Measurements from ENCODE around the gene TCF7.

The TCF7 gene

DNA sequence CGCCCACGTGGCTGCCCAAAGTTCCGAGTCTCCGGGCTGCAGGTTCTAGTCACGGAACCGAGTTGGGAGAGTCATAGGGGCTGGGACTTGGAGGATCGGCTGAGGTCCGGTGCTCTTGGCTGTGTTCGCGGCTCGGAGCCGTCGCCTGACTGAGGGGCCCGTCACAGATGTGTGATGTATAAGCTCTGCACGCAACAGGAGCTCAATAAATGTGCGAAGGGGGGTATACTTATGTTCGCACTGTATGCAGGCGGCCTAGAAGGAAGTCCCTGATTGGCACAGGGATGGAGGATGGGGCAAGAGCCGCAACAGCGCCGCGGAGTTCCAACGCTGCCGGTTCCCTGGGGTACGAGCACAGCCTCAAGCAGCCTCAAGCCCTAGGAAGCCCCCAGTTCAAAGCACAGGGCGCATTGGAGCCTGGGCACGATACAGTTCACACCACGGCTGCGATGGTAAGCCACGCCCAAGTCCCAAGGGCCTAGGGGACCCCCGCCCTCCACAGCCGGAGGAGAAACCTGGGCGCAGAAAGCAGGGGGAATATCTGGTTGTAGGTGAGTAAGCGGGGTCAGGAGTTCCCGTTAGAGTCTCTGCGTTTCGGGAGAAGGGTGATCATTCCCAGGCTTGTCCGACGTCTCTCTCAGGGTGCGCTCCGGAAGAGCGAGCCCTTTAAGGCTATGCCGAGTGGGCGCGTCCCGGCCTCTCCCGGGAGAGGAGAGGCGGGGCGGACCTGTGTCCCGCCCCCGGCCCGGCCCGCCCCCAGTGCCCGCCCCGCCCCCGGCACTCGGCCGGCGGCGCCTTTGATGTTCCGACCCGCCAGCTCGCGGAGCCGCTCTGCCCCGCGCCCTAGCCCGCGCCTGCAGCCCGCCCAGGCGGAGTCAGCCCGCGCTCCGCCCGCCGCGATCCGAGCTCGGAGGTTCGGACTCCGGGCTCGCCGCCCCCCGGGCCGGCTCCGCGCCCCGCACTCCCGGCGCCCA lies at the start of gene TCF7:
Gene TCF7, plus strand, starts transcription at position 780 of the 974 bp plus-strand sequence. CDS start 226 bp downstream, outside the sequence.
- peak; percentile 97 for DNase-seq (ENCODE audit: low spot score)

DNA sequence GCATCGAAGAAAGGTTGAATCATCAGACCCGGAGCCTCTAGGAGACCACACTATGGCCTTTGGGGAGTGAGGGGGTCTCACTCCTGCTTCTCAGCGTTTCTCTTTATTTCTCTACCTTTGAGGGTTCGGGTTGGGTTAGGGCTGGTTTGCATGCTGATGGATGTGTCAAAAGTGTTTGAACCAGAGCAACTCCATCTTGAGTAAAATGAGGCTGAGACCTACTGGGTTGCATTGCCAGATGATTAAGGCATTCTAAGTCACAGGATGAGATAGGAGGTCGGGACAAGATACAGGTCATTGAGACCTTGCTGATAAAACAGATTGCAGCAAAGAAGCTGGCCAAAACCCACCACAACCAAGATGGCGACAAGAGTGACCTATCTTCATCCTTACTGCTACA lies 44.9 kb upstream of the TCF7 start:
- DNase-seq (ENCODE audit: low spot score): no peak

DNA sequence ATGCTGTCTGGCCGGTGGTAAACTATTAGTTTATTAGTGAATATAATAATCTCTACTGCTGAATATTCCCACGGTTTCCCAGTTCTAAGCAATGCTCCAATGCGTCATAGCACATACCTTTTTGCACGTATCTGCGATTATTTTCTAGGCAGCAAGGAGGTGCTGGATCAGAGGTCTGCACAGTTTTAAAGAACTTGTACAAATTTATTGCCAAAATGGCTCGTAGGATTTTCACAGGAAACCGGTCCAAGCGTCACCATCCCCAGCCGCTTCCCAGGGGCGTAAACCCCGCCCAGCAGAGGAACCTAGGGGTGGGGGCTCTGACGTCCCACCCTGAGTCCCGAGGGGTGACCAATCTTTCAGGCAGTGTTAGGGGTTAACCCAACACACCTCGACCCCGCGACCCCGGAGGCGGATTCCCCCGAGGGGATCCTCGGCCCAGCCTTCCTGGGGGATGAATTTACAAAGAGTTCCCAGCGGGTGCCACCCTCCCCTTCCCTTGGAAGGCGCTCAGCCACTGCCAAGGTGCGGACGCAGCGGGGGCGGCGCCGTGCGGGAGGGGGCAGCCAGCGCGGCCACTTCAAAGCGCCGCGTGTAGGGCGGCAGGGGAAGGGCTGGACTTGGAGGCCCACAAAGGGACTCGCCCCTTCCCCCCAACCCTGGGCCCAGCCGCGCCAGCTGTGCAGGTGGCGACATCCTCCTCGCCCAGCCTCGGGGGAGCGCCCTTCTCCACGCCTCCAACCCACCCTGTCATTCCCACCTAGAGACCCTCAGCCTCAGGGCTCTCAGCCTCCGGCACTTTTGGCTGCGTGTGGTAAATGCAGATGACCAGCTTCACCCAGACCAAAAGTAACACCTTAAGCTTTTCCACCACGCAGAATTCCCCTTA lies 43.5 kb upstream of the TCF7 start:
- DNase-seq (ENCODE audit: low spot score): peak; percentile 41

- DNase-seq (ENCODE audit: low spot score): no peak
These were observed 42.8 kb upstream of the TCF7 start for GRCh38 chr5:134071614-134072207.

DNA sequence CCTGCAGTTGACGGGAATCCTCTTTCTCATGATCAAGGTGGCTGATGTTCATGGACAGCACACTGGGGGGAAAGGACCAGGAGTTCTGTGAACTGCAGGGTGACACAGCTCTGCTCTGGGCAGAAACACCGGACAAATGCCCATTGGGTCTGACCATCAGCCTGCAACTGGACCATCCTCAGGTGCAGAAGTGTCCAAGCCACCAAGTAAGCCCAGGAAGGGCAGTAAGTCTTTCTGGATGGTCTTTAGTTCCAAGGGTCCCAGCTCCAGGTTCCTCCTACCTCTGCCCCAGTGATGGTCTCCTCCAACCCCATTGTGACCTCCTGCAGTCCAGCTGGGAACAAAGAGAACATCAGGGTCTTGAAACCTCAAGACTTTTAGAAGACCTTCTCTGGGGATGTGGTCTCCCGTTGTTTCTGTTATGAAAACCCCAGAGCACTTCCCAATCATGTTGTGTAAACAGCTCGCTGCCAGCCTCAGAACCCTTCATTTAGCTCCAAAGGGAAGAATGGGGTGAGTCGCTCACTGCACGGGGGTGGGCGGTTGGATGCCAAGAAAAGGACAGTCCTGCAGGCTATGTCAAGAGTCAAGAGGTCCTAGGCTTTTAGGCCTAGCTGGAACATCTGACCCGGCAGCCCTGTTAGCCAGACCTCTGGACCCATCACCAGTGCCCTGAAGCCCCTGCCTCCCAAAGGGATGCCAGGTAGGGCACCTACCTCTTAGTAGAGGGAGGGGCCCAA lies 41.8 kb upstream of the TCF7 start:
- no peak for DNase-seq (ENCODE audit: low spot score)

DNA sequence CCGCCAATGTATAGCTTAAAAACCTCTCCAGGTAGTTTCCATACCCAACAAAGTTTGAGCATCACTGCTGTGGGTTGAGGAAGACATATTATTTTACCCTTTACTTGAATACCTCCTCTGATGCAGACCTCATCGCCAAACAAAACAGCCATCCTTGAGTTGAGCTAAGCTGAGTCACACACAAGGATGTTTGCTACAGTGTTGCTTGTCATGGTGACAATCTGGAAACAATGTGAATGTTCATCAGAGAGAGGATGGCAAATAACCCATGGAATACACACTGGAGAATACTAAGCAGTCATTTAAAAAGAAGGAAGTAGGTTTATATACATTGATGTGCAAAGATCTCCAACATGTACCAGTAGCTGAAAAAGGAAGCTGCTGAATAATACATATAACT lies 41.1 kb upstream of the TCF7 start:
- peak; percentile 47 for DNase-seq (ENCODE audit: low spot score)

- DNase-seq (ENCODE audit: low spot score): no peak
These were observed 39.4 kb upstream of the TCF7 start for GRCh38 chr5:134075102-134075501.

GRCh38 chr5:134077926-134078580 lies 36.4 kb upstream of the TCF7 start:
- no peak for DNase-seq (ENCODE audit: low spot score)

- DNase-seq (ENCODE audit: low spot score): no peak
These were observed 34.5 kb upstream of the TCF7 start for GRCh38 chr5:134079748-134080581.

DNA sequence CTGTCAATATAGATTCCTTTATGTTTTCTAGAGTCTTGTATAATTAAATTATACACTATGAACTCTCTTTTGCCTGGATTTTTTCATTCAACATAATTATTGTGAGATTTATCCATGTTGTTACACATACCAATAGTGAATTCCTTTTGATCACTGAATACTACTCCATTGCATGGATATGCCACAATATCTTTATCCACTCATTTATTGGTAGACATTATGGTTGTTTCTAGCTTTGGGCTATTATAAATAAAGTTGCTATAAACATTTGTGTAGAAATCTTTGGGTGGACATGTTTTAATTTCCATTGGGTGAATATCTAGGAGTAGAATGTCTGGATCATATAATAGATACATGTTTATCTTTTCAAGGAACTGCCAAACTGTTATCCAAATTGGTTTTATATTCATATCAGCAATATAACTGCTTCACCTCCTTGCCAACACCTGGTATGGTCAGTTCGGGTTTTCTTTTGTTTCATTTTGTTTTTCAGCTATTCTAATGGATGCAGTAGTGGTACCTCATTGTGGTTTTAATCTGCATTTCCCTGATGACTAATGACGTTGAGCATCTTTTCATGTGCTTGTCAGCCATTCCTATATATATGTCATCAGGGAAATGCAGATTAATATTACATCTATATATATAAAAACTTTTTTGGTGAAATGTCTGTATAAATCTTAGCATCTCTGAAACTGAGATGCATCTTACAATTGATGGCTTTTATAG lies 32.1 kb upstream of the TCF7 start:
- DNase-seq (ENCODE audit: low spot score): no peak

GRCh38 chr5:134083517-134083916 lies 31.0 kb upstream of the TCF7 start:
- peak; percentile 62 for DNase-seq (ENCODE audit: low spot score)

- no peak for DNase-seq (ENCODE audit: low spot score)
These were observed 30.4 kb upstream of the TCF7 start for GRCh38 chr5:134084022-134084565.

- no peak for DNase-seq (ENCODE audit: low spot score)
These were observed 29.9 kb upstream of the TCF7 start for GRCh38 chr5:134084570-134084969.

- DNase-seq (ENCODE audit: low spot score): no peak
These were observed 29.1 kb upstream of the TCF7 start for GRCh38 chr5:134085411-134085810.

DNA sequence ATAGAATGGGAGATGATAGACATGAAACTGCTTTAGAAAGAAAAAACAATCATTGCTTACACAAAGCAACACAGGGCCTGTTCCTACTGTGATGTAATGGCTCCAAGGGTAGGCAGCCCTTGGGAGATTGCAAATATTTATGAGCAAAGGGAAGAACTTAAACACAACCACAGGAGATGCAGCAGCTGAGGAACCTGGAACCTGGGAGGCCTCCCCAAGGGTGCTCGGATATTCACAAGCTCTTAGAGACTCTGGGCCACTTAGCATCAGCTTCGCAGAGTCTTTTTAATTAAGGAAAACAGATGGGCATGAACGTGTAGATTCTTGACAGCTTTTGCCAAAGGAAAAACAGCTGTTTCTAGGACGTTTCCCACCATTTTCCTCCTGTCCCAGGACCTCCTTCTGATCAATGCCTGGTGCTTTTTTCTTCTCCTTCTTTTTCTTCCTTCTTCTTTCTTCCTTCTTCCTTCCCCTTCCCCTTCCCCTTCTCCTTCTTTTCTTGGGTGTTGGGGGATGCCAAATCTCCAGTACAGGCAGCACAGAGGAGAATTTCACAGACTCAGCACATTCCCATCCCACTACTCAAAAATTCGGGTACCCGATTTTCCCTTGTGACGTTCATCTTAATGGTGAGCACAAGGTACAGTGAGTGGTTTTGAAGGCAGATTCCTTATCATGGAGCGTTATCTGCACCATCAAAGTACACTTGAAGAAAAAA lies 28.1 kb upstream of the TCF7 start:
- no peak for DNase-seq (ENCODE audit: low spot score)

DNA sequence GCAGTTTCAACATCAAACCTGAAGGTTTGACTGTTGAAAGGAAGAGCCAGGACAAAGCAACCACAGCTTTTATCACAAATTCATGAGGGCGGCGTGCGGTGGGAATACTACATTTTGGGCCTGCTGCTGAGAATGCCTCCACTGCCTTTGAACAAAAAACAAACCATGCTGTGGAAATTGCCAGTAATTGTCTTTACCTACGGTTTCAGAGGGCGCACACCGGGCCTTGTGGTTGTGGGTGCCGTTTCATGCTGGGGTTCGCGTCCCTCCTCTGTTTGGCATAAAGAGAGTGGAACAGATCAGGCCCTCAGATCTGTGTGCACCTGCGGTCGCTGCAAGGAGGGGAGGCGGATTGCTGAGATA lies 27.6 kb upstream of the TCF7 start:
- no peak for DNase-seq (ENCODE audit: low spot score)

GRCh38 chr5:134088291-134088690 lies 26.2 kb upstream of the TCF7 start:
- peak; percentile 77 for DNase-seq (ENCODE audit: low spot score)

GRCh38 chr5:134088994-134089560 lies 25.4 kb upstream of the TCF7 start:
- no peak for DNase-seq (ENCODE audit: low spot score)

Data from AG20443 (cell line).